ENCODE measurements around the gene APOC1.
A peak's percentile ranks its signal among the peaks of the same experiment; 100 is the strongest.
"Not testable (repeated sequence)": the region's sequence is repeated elsewhere in the genome, so short reads cannot be mapped to it uniquely, and the experiment has no call there.

APOC1 gene

GRCh38 chr19:44914433-44915206 lies at the start of gene APOC1:
APOC1 (plus strand) TSS chr19:44914608; CDS start chr19:44914892, 284 bp downstream.
- DNase-seq (ENCODE audit: low read depth) = peak; percentile 84

- DNase-seq (ENCODE audit: low read depth) = no peak
Measured at GRCh38 chr19:44865196-44865767, 49.1 kb upstream of the APOC1 start.

GRCh38 chr19:44866664-44867063 lies 47.7 kb upstream of the APOC1 start:
- DNase-seq (ENCODE audit: low read depth) = no peak

GRCh38 chr19:44867578-44867977 lies 46.8 kb upstream of the APOC1 start:
- DNase-seq (ENCODE audit: low read depth) = no peak

- DNase-seq (ENCODE audit: low read depth) = peak; percentile 93
Measured at GRCh38 chr19:44869733-44870470, 44.5 kb upstream of the APOC1 start.

GRCh38 chr19:44871809-44872208 lies 42.6 kb upstream of the APOC1 start:
- no peak for DNase-seq (ENCODE audit: low read depth)

- no peak for DNase-seq (ENCODE audit: low read depth)
Measured at GRCh38 chr19:44872661-44873060, 41.7 kb upstream of the APOC1 start.

GRCh38 chr19:44874317-44874716 lies 40.1 kb upstream of the APOC1 start:
- DNase-seq (ENCODE audit: low read depth) = no peak

- DNase-seq (ENCODE audit: low read depth) = peak; percentile 82
Measured at GRCh38 chr19:44875666-44876451, 38.5 kb upstream of the APOC1 start.

- no peak for DNase-seq (ENCODE audit: low read depth)
Measured at GRCh38 chr19:44876930-44877535, 37.4 kb upstream of the APOC1 start.

GRCh38 chr19:44878120-44878865 lies 36.1 kb upstream of the APOC1 start:
- DNase-seq (ENCODE audit: low read depth) = no peak

- DNase-seq (ENCODE audit: low read depth) = no peak
Measured at GRCh38 chr19:44879309-44880065, 34.9 kb upstream of the APOC1 start.

- DNase-seq (ENCODE audit: low read depth) = no peak
Measured at GRCh38 chr19:44882063-44882462, 32.3 kb upstream of the APOC1 start.

- not testable (repeated sequence) for DNase-seq (ENCODE audit: low read depth)
Measured at GRCh38 chr19:44882619-44883397, 31.6 kb upstream of the APOC1 start.

GRCh38 chr19:44883922-44884321 lies 30.5 kb upstream of the APOC1 start:
- no peak for DNase-seq (ENCODE audit: low read depth)

GRCh38 chr19:44884566-44884965 lies 29.8 kb upstream of the APOC1 start:
- no peak for DNase-seq (ENCODE audit: low read depth)

GRCh38 chr19:44886141-44886540 lies 28.3 kb upstream of the APOC1 start:
- no peak for DNase-seq (ENCODE audit: low read depth)

GRCh38 chr19:44887648-44888047 lies 26.8 kb upstream of the APOC1 start:
- DNase-seq (ENCODE audit: low read depth) = no peak

GRCh38 chr19:44888335-44888734 lies 26.1 kb upstream of the APOC1 start:
- not testable (repeated sequence) for DNase-seq (ENCODE audit: low read depth)
